Endothelial cell of umbilical vein (primary cell): ENCODE results near the gene SLC30A3. TPM values are rescaled to one million over a fixed set of nuclear protein-coding genes. Genes with fewer than 3 reads are reported as not detected.

Experiments used
- BruUV-seq: library from RNA; stranded (reverse); fragments of 400-500 nt; replicated peaks from 2 replicates; lab custom pipeline; 2021; lab: Mats Ljungman, UMichigan
- CTCF ChIA-PET: fragments of 300-600, 350-600 bp; sonication (Branson Sonifier 250); formaldehyde crosslinking; loops from one replicate; lab custom pipeline; 2021; ENCODE audit warnings: antibody characterized with exemption, inconsistent platforms; lab: Charles Lee
- POLR2A ChIA-PET: fragments of 300-600, 350-600 bp; sonication (Branson Sonifier 250); formaldehyde crosslinking; loops from one replicate; lab custom pipeline; 2021; ENCODE audit warnings: antibody characterized with exemption, inconsistent platforms; lab: Charles Lee
- DNase-seq: peaks from one replicate; pipeline ENCODE4 v3.0.0-alpha.2; 2011; ENCODE audit warnings: low read depth, low spot score
- FAIRE-seq: peaks from 2 replicates; lab custom pipeline; 2011; peaks lifted over from hg19 to GRCh38; lab: Jason Lieb, UNC
- H2AFZ ChIP-seq: 2 replicates; pipeline ENCODE4 v1.6.0; 2012; ENCODE audit warnings: low read depth, low read length, control low read depth, inconsistent platforms
- H3K27ac ChIP-seq: 2 replicates; pipeline ENCODE4 v1.5.1; 2011; ENCODE audit warnings: low read depth, mild to moderate bottlenecking, control low read depth, low read length, moderate library complexity; ENCODE audit not compliant: insufficient read depth
- H3K27me3 ChIP-seq, 2 experiments: 2 replicates each; pipeline versions ENCODE4 v1.6.0 to v1.6.1; 2011; ENCODE audit warnings: low read length in 2 of 2, mixed read lengths in 1 of 2; ENCODE audit not compliant: control insufficient read depth in 2 of 2, insufficient read depth in 2 of 2
- H3K36me3 ChIP-seq, 2 experiments: 2 replicates in 1 of 2; 3 replicates in 1 of 2; pipeline ENCODE4 v1.5.1; 2011; ENCODE audit warnings: low read length in 2 of 2, mild to moderate bottlenecking in 1 of 2, moderate library complexity in 1 of 2; ENCODE audit not compliant: control insufficient read depth in 2 of 2, insufficient read depth in 2 of 2; ENCODE audit errors: extremely low read depth in 1 of 2
- H3K4me1 ChIP-seq: 3 replicates; pipeline ENCODE4 v1.5.1; 2011; ENCODE audit warnings: mild to moderate bottlenecking, low read length; ENCODE audit not compliant: control insufficient read depth, insufficient read depth; ENCODE audit errors: extremely low read depth
- H3K4me2 ChIP-seq: 2 replicates; pipeline ENCODE4 v1.6.1; 2011; ENCODE audit warnings: low read length, control low read depth, mixed read lengths; ENCODE audit not compliant: insufficient read depth
- H3K4me3 ChIP-seq, 3 experiments: fragments of 200-600 bp in 1 of 3; sonication (generic), shearing (Covaris generic) in 1 of 3; replicated peaks in 1 of 3; 2 replicates each; pipeline ENCODE4 v1.5.1; 2011 to 2016; ENCODE audit warnings: control low read depth in 3 of 3, low read length in 3 of 3, mild to moderate bottlenecking in 2 of 3, inconsistent platforms in 1 of 3, low read depth in 1 of 3, moderate library complexity in 1 of 3; ENCODE audit not compliant: insufficient read depth in 1 of 3
- H3K79me2 ChIP-seq: 2 replicates; pipeline ENCODE4 v1.6.0; 2012; ENCODE audit warnings: low read length, inconsistent platforms; ENCODE audit not compliant: control insufficient read depth, insufficient read depth
- H3K9ac ChIP-seq: replicated peaks from 2 replicates; pipeline ENCODE3; 2011; ENCODE audit warnings: low read length, control low read depth; ENCODE audit not compliant: insufficient read depth; ENCODE audit errors: extremely low read depth
- H3K9me1 ChIP-seq: replicated peaks from 3 replicates; pipeline ENCODE4 v1.6.0; 2011; ENCODE audit warnings: mild to moderate bottlenecking, low read length; ENCODE audit not compliant: control insufficient read depth, insufficient read depth; ENCODE audit errors: extremely low read depth
- H3K9me3 ChIP-seq: replicated peaks from 2 replicates; pipeline ENCODE4 v1.5.1; 2012; ENCODE audit warnings: low read length, inconsistent platforms; ENCODE audit not compliant: control insufficient read depth, insufficient read depth
- H4K20me1 ChIP-seq: replicated peaks from 2 replicates; pipeline ENCODE3; 2011; ENCODE audit warnings: mild to moderate bottlenecking, low read length; ENCODE audit not compliant: control insufficient read depth, insufficient read depth; ENCODE audit errors: extremely low read depth
- CTCF ChIP-seq, 2 donors: IDR thresholded peaks; 1 replicate in 1 of 2; 2 replicates in 1 of 2; pipeline ENCODE4 v1.5.1; 2011; ENCODE audit warnings: low read length in 2 of 2, mild to moderate bottlenecking in 2 of 2, moderate library complexity in 2 of 2, control low read depth in 1 of 2, inconsistent platforms in 1 of 2, low read depth in 1 of 2; ENCODE audit not compliant: insufficient read depth in 1 of 2; ENCODE audit errors: extremely low read depth in 1 of 2
- EZH2 ChIP-seq: IDR thresholded peaks from 2 replicates; pipeline ENCODE4 v1.6.1; 2012; ENCODE audit warnings: borderline replicate concordance, low read depth, mild to moderate bottlenecking, moderate library complexity, low read length, inconsistent platforms; ENCODE audit not compliant: severe bottlenecking
- FOS ChIP-seq: IDR thresholded peaks from 2 replicates; pipeline ENCODE4 v1.6.1; 2011; ENCODE audit warnings: mild to moderate bottlenecking, low read length, moderate library complexity, borderline replicate concordance; ENCODE audit not compliant: insufficient read depth
- GATA2 ChIP-seq: IDR thresholded peaks from 2 replicates; pipeline ENCODE4 v1.7.0; 2011; ENCODE audit warnings: low read depth, mild to moderate bottlenecking, moderate library complexity, mixed read lengths, low read length; ENCODE audit not compliant: insufficient read length, insufficient read depth
- JUN ChIP-seq: IDR thresholded peaks from 2 replicates; pipeline ENCODE4 v1.6.1; 2011; ENCODE audit warnings: borderline replicate concordance, low read depth; ENCODE audit not compliant: insufficient read length, insufficient read depth
- MYC ChIP-seq: IDR thresholded peaks from one replicate; pipeline ENCODE4 v1.6.1; 2011; ENCODE audit warnings: mild to moderate bottlenecking, low read depth, low read length
- POLR2A ChIP-seq: IDR thresholded peaks from 2 replicates; pipeline ENCODE4 v1.6.1; 2012; ENCODE audit warnings: low read depth, mild to moderate bottlenecking, control low read depth, low read length
- POLR2AphosphoS5 ChIP-seq: IDR thresholded peaks from 2 replicates; pipeline ENCODE4 v1.6.1; 2012; ENCODE audit warnings: low read depth, mild to moderate bottlenecking, control low read depth, low read length, moderate library complexity; ENCODE audit not compliant: insufficient read depth
- dilution Hi-C: fragments of 300-500 bp; cut with MboI; formaldehyde crosslinking; loops from one replicate; pipeline ENCODE4 v1.15.0; 2019; ENCODE audit warnings: low sequenced_read_pairs; ENCODE audit not compliant: extremely low pct_ligation_motif_present
- intact Hi-C: fragments of 100-400 bp; cut with micrococcal nuclease; formaldehyde crosslinking; loops from one replicate; pipeline ENCODE4 v1.10.0; 2022
- polyA plus RNA-seq, 4 experiments: library from polyadenylated mRNA; depleted of rRNA in 3 of 4; stranded (reverse) in 3 of 4; unstranded in 1 of 4; fragments of >200 nt; gene quantifications; 2 replicates each; pipeline versions ENCODE4 v1.2.1 to v1.2.3, GENCODE V29; 2011 to 2012; ENCODE audit warnings: missing spikeins in 1 of 4
- total RNA-seq: library from RNA; stranded (reverse); gene quantifications from 2 replicates; pipeline ENCODE4 v1.2.3, GENCODE V29; 2021
- TF ChIP-seq, protein P1 (sequence below): IDR thresholded peaks from 2 replicates; pipeline ENCODE4 v1.6.1; 2011; ENCODE audit not compliant: insufficient read depth, insufficient read length

SLC30A3 gene
- total and polyA plus RNA-seq, 2 donors (not counting 3 experiments of a cell fraction or from before 2014, with no cell fraction given) = 16.7 to 63.9 TPM

DNA sequence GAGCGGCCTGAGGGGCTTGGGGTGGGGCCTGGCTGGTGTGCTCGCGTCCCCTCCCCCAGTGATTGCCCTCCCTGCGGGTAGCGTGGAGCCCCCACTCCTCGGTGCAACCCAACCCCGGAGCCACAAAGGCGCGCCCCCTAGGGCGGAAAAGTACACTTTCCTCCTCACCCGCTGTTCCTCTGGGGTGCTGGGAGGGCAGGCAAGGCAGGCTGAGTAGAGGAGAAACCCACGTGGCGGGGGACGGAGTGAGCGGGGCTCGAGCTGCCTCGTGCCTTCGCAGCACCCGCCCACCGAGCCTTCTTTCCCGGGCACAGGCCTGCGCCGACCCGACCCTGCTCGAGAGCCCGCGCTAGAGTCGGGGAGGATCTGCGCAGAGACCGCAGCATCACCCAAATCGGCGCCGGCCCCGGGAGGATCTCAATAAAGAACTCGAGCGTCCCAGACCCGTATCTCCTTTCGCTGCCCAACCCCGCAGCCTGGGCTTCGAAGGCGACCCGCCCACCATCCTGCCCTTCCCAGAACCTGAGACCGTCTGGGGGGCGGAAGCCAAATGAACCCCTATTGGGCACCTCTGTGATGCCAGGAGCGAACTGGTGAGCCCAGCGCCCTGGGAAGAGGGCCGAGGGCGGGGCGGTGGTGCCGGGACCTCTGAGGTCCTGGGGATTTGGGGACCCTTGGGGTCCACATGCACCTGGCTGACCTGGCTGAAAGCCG lies 43.9 kb upstream of the SLC30A3 start:
- TF ChIP-seq JUN (no peak), MYC (no peak), GATA2 (no peak), POLR2AphosphoS5 (no peak), EZH2 (peak; percentile 28), CTCF (IDR thresholded peaks at IDR 0.05; ENCODE audit: extremely low read depth in 1 of 2, insufficient read depth in 1 of 2, low read depth in 1 of 2, low read length in 2 of 2) (no peak), POLR2A (no peak), FOS (no peak)
- TF ChIP-seq, protein P1, sequence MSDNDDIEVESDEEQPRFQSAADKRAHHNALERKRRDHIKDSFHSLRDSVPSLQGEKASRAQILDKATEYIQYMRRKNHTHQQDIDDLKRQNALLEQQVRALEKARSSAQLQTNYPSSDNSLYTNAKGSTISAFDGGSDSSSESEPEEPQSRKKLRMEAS = no peak
- intact Hi-C loops = no loop called here
- FAIRE-seq = no peak
- Histone ChIP-seq H3K9me1 (no peaks in the 10 kb centered on the region), H2AFZ (no peak overlapping the region), H3K27ac (no peak overlapping the region), H3K9ac (no peak overlapping the region), H4K20me1 (no peaks in the 10 kb centered on the region), H3K27me3 (peaks cover 25 to 41% of the 10 kb centered on the region in 2 experiments), H3K9me3 (no peaks in the 10 kb centered on the region), H3K79me2 (no peaks in the 10 kb centered on the region), H3K4me1 (peaks cover 8% of the 10 kb centered on the region), H3K36me3 (no peaks in the 10 kb centered on the region), H3K4me2 (no peak overlapping the region), H3K4me3 (no peak overlapping the region)
- ChIA-PET POLR2A (no interaction called here), CTCF (interaction anchor here (4.4 to 6.7 kb wide), 2 partner anchors 14 to 26 kb away, joined by 75 to 115 read pairs; partner anchors contain the start of gene TRIM54)
- dilution Hi-C loops = no loop called here
- BruUV-seq = no TSS peak
- no peak for DNase-seq
